ENCODE data around the gene CXCL5. TPM values are rescaled to one million over a fixed set of nuclear protein-coding genes. Genes with fewer than 3 reads are reported as not detected.

Gene CXCL5
- total and polyA plus RNA-seq, 2 of the 13 experiments (the other 11 are each of a cell fraction or from before 2014, with no cell fraction given), result not detected

- TF ChIP-seq PRDM10 (CRISPR knock-in tag; IDR thresholded peaks at IDR 0.05; ENCODE audit: low read depth), result no peak
- no peak for TF ChIP-seq ZNF839 (CRISPR knock-in tag; IDR thresholded peaks at IDR 0.05; ENCODE audit: borderline replicate concordance)
- TF ChIP-seq ATF4 (CRISPR knock-in tag; IDR thresholded peaks at IDR 0.05), result no peak
- no peak for TF ChIP-seq ZFP36L2 (CRISPR knock-in tag; IDR thresholded peaks at IDR 0.05)
- TF ChIP-seq ZHX1 (CRISPR knock-in tag; IDR thresholded peaks at IDR 0.05; ENCODE audit: low read depth), result no peak
- no peak for TF ChIP-seq ZNF746 (CRISPR knock-in tag; IDR thresholded peaks at IDR 0.05)
- no peak for TF ChIP-seq POLR2AphosphoS2 (IDR thresholded peaks at IDR 0.05; ENCODE audit: low read depth, low read length)
- no peak for TF ChIP-seq TBL1XR1 (IDR thresholded peaks at IDR 0.05; ENCODE audit: borderline replicate concordance, low read length, partially characterized antibody)
- TF ChIP-seq JUN (CRISPR knock-in tag; IDR thresholded peaks at IDR 0.05), result no peak
- TF ChIP-seq ZNF235 (CRISPR knock-in tag; IDR thresholded peaks at IDR 0.05; ENCODE audit: borderline replicate concordance), result no peak
- no peak for TF ChIP-seq ZNF296 (CRISPR knock-in tag; conservative IDR thresholded peaks at IDR 0.05)
- no peak for TF ChIP-seq ZFY (CRISPR knock-in tag; IDR thresholded peaks at IDR 0.05)
- no peak for TF ChIP-seq MIXL1 (CRISPR knock-in tag; IDR thresholded peaks at IDR 0.05)
Observed at GRCh38 chr4:74045247-74045646, 46.8 kb upstream of the CXCL5 start (continued).
